Parathyroid adenoma (tissue), 2 donors: ENCODE measurements around the gene TSHZ2.

Experiments
- H2AFZ ChIP-seq: fragments of 300-600 bp; sonication (generic); one replicate; pipeline ENCODE4 v1.7.0; 2017; ENCODE audit warnings: antibody characterized with exemption, mild to moderate bottlenecking
- H3K27ac ChIP-seq: fragments of 300-600 bp; sonication (generic); one replicate; pipeline ENCODE4 v1.7.0; 2017
- H3K27me3 ChIP-seq: fragments of 300-600 bp; sonication (generic); one replicate; pipeline ENCODE4 v1.7.0; 2017; ENCODE audit warnings: low read length; ENCODE audit not compliant: control insufficient read depth, insufficient read depth
- H3K36me3 ChIP-seq: fragments of 300-600 bp; sonication (generic); one replicate; pipeline ENCODE4 v1.7.0; 2017; ENCODE audit warnings: low read length; ENCODE audit not compliant: control insufficient read depth, insufficient read depth
- H3K4me1 ChIP-seq: fragments of 300-600 bp; sonication (generic); one replicate; pipeline ENCODE4 v1.7.0; 2017; ENCODE audit warnings: control low read depth
- H3K4me2 ChIP-seq: fragments of 300-600 bp; sonication (generic); one replicate; pipeline ENCODE4 v1.7.0; 2017; ENCODE audit warnings: low read length
- H3K4me3 ChIP-seq: fragments of 300-600 bp; sonication (generic); one replicate; pipeline ENCODE4 v1.7.0; 2017; ENCODE audit warnings: low read depth, low read length
- H3K79me2 ChIP-seq: fragments of 300-600 bp; sonication (generic); one replicate; pipeline ENCODE4 v1.7.0; 2017; ENCODE audit warnings: control low read depth
- H3K9ac ChIP-seq: fragments of 300-600 bp; sonication (generic); one replicate; pipeline ENCODE4 v1.7.0; 2017; ENCODE audit warnings: mild to moderate bottlenecking
- H3K9me3 ChIP-seq: fragments of 300-600 bp; sonication (generic); one replicate; pipeline ENCODE4 v1.7.0; 2017; ENCODE audit warnings: low read length; ENCODE audit not compliant: control insufficient read depth
- CTCF ChIP-seq: fragments of 300-600 bp; sonication (generic); IDR thresholded peaks from one replicate; pipeline ENCODE4 v1.7.0; 2017; ENCODE audit warnings: antibody characterized with exemption, mild to moderate bottlenecking
- donor health status: primary hyperparathyroidism.

TSHZ2 gene

GRCh38 chr20:53122853-53123252 is 150.7 kb downstream of the TSHZ2 start:
- Histone ChIP-seq H3K36me3 (no peaks in the 10 kb centered on the region), H3K27me3 (no peaks in the 10 kb centered on the region), H2AFZ (no peak overlapping the region), H3K9ac (no peak overlapping the region), H3K79me2 (no peaks in the 10 kb centered on the region), H3K4me2 (no peak overlapping the region), H3K4me3 (no peak overlapping the region), H3K9me3 (no peaks in the 10 kb centered on the region), H3K4me1 (no peaks in the 10 kb centered on the region), H3K27ac (no peak overlapping the region)
- TF ChIP-seq CTCF = no peak

GRCh38 chr20:53124075-53124551 is 152.0 kb downstream of the TSHZ2 start:
- H3K27ac ChIP-seq = no peak overlapping the region
- H3K4me2 ChIP-seq = no peak overlapping the region
- H3K4me1 ChIP-seq = no peaks in the 10 kb centered on the region
- no peaks in the 10 kb centered on the region for H3K9me3 ChIP-seq
- no peak overlapping the region for H3K9ac ChIP-seq
- H3K36me3 ChIP-seq = no peaks in the 10 kb centered on the region
- no peaks in the 10 kb centered on the region for H3K27me3 ChIP-seq
- no peaks in the 10 kb centered on the region for H3K79me2 ChIP-seq
- no peak overlapping the region for H3K4me3 ChIP-seq
- no peak overlapping the region for H2AFZ ChIP-seq
- no peak for TF ChIP-seq CTCF

GRCh38 chr20:53124803-53125202 is 152.6 kb downstream of the TSHZ2 start:
- TF ChIP-seq CTCF = no peak
- Histone ChIP-seq H3K4me1 (no peaks in the 10 kb centered on the region), H3K9me3 (no peaks in the 10 kb centered on the region), H3K79me2 (no peaks in the 10 kb centered on the region), H2AFZ (no peak overlapping the region), H3K4me2 (no peak overlapping the region), H3K36me3 (no peaks in the 10 kb centered on the region), H3K27ac (no peak overlapping the region), H3K4me3 (no peak overlapping the region), H3K9ac (no peak overlapping the region), H3K27me3 (no peaks in the 10 kb centered on the region)

- Histone ChIP-seq H3K27me3 (no peaks in the 10 kb centered on the region), H3K4me2 (no peak overlapping the region), H3K4me3 (no peak overlapping the region), H2AFZ (no peak overlapping the region), H3K36me3 (no peaks in the 10 kb centered on the region), H3K9me3 (no peaks in the 10 kb centered on the region), H3K4me1 (no peaks in the 10 kb centered on the region), H3K27ac (no peak overlapping the region), H3K79me2 (no peaks in the 10 kb centered on the region), H3K9ac (no peak overlapping the region)
- no peak for TF ChIP-seq CTCF
These were observed 154.0 kb downstream of the TSHZ2 start for GRCh38 chr20:53126185-53126584.

DNA sequence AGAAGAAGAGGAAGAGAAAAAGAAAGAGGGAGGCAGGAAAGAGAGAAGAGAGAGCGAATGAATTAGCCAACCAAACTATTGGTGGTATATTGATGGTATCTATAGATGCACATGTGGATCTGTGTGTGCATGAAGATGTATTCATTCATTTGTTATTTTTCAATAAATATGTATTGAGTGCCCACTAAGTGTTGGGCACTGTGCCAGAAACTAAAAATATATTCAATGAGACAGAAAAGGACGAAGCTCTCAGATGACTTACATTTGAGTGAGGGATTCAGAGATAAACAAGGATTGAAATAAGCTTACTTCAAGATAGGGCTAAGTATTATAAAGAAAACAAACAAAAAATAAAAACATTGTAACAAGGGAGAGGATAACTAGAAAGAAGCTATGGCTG is 154.9 kb downstream of the TSHZ2 start:
- H2AFZ ChIP-seq = no peak overlapping the region
- H3K79me2 ChIP-seq = no peaks in the 10 kb centered on the region
- no peaks in the 10 kb centered on the region for H3K36me3 ChIP-seq
- no peaks in the 10 kb centered on the region for H3K4me1 ChIP-seq
- H3K9ac ChIP-seq = no peak overlapping the region
- H3K4me3 ChIP-seq = no peak overlapping the region
- no peak overlapping the region for H3K4me2 ChIP-seq
- no peak for TF ChIP-seq CTCF
- H3K27ac ChIP-seq = no peak overlapping the region
- no peaks in the 10 kb centered on the region for H3K9me3 ChIP-seq
- no peaks in the 10 kb centered on the region for H3K27me3 ChIP-seq
